VCaP (cell line): ENCODE results near the gene PIK3CA.

Experiments
- H3K27ac ChIP-seq: fragments of 450-650 bp; 2 replicates; pipeline ENCODE4 v1.5.1; 2017
- CTCF ChIP-seq: fragments of 450-650 bp; conservative IDR thresholded peaks from 2 replicates; pipeline ENCODE4 v1.5.1; 2017; ENCODE audit warnings: mild to moderate bottlenecking, moderate library complexity

The PIK3CA gene

GRCh38 chr3:179116816-179117215 is 31.3 kb upstream of the PIK3CA start:
- no peak for TF ChIP-seq CTCF

GRCh38 chr3:179132191-179132890 is 15.8 kb upstream of the PIK3CA start:
- peak overlapping the region; percentile 54; the same call in 1 of the 2 replicates for H3K27ac ChIP-seq

More at GRCh38 chr3:179116816-179117215, 31.3 kb upstream of the PIK3CA start:
- H3K27ac ChIP-seq, result no peak overlapping the region

- H3K27ac ChIP-seq, result no peak overlapping the region
- no peak for TF ChIP-seq CTCF
Observed at GRCh38 chr3:179133575-179133974, 14.6 kb upstream of the PIK3CA start.

- TF ChIP-seq CTCF, result no peak
- no peak overlapping the region for H3K27ac ChIP-seq
Observed at GRCh38 chr3:179136195-179136594, 12.0 kb upstream of the PIK3CA start.

- H3K27ac ChIP-seq, result no peak overlapping the region
- TF ChIP-seq CTCF, result no peak
Observed at GRCh38 chr3:179141890-179142289, 6.3 kb upstream of the PIK3CA start.

DNA sequence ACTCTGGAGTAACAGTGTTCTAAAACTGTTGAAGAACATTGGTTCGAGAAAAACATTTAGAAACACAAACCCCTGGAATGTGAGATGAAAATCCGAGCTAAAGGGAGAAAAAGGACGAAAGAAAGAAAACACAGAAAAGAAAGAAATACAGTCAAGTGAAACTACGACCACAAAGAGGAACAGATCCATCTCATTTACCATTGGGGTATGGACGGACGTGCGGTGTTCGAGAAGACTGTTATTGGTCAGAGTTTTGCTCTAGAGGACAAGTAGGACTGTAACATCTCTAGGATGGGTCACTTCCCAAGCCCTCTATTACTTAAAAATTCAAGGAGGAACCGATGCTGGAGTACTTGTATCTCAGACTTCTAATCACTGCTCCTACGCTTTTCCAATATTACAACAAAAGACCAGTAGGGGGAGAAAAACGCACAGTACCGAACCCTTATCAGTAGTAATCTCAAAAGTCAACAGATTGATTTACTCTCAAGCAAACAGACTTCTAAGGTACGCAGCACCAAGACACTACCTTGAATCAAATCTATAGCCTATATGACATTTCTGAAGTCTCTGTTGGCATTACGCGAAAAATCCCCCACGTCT is 1.1 kb upstream of the PIK3CA start:
- H3K27ac ChIP-seq, result peak overlapping the region; percentile 93
- peak; percentile 80 for TF ChIP-seq CTCF

DNA sequence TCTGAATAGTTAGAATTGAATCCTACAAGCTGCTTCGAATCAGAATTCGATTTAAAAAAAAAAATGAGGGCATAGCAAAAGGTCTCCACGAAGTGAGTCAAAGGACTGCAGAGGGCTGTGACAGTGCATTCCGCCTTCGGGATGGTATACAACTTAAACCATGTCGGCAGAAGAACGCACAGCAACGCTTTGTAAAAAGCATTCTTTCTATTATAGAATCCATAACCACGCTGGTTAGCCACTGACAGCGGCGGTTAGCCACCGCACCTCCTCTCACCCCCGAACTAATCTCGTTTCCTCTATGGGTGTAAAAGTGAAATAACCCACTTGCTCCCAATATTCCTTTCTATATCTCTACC is 664 bp upstream of the PIK3CA start:
- H3K27ac ChIP-seq, result peak overlapping the region; percentile 93
- peak; percentile 36 for TF ChIP-seq CTCF
